ENCODE results near the gene TPH1. TPM values are rescaled to one million over a fixed set of nuclear protein-coding genes. Genes with fewer than 3 reads are reported as not detected.

TPH1 gene
- 0.22 and 0.42 TPM in 2 replicates for polyA plus RNA-seq (2014; cell fraction: cytosol; rRNA removed)
- 2.9 and 3.1 TPM in 2 replicates for polyA plus RNA-seq (2014; cell fraction: nucleus; rRNA removed)

DNA sequence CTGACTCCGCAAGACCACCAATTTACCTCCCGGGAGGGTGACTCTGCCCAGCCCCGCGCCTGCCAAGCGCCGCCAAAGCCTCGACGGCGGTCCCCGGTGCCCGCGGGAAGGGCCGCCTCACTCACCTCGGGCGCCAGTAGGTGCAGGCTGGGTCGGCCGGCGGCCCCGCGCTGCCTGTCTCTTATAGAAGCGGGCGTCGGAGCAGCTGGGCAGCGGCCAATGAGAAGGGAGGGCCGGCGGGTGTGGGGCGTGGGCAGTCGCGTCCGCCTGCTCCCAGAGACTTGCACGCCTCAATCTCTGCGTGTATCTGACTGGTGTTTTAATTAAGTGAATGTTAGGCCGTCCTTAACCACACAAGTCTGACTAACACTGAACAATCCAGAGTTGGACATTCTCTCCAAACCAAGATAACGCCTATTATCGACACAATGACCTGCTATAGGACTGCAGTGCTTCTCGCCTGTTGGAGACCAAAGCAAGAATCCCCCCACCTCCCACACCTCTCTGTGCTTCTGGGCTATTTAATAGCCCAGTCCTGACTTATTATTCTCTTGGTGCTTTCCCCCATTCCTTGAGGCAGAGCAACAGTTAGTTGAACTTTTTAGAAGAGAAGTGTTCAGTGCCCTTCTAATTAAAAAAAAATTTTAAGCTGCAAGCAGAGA lies at the start of gene TPH1:
TSS of gene TPH1 (minus strand) at position 154 of the 662 bp plus-strand sequence. CDS start 5,507 bp downstream, outside the sequence.
- DNase-seq (ENCODE audit: low spot score) = no peak

- no peak for DNase-seq (ENCODE audit: low spot score)
Observed at GRCh38 chr11:18093959-18094358, 47.9 kb upstream of the TPH1 start.

DNA sequence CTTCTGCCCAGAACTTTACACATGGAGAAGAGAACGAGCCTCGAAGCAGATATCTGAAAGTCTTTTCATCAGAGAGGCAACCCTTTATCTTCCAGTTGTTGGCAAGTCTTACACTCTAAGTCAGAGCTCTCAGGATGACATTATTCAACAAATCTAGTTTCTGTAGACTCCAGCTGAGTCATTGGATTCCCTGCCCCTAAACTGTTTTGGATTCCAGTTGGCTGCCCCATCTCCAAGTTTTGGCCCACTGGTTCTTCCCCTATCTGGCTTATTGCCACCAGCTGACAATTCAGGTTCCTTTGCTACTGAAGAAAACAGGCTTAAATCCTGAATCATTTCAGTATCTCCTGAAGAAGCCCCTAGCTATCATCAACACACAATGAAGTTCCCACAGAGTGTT lies 45.7 kb upstream of the TPH1 start:
- no peak for DNase-seq (ENCODE audit: low spot score)

DNA sequence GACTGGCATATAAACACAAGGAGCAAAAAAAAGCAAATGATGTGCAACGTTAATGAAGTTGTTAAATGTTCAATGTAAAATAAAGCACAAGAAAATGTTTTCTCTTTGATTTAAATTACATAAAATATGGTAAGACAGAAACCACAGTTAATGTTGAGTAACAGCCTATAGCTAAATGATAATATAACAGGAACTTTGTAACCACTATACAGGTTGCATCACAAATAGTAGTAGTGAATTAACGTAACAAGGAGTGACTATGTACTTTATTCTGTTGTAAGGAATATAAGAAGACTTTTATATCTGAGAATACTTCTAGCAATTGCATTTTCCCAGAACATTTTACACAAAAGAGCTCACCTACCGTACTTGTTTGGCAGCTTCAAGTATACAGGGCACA lies 42.9 kb upstream of the TPH1 start:
- no peak for DNase-seq (ENCODE audit: low spot score)

GRCh38 chr11:18088366-18088765 lies 42.3 kb upstream of the TPH1 start:
- DNase-seq (ENCODE audit: low spot score) = no peak

GRCh38 chr11:18081551-18081950 lies 35.5 kb upstream of the TPH1 start:
- no peak for DNase-seq (ENCODE audit: low spot score)

DNA sequence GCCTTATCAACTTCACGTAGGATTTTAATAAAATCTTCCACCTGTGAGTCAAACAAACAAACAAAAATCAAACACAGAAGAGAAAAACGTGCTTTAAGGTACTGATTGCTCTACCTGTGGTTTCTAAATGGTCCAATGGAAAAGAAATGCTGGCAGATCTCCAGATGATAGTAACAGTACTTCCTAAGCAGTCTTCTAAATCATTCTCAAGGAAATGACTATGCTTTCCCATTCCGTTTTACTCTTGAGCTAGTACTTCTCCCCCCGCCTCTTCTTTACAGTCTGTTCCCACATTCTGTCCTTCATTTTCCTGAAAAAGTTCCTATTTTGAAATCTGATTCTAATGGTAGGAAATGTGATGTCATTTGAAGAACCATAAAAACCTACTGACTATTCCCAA lies 34.4 kb upstream of the TPH1 start:
- no peak for DNase-seq (ENCODE audit: low spot score)

DNA sequence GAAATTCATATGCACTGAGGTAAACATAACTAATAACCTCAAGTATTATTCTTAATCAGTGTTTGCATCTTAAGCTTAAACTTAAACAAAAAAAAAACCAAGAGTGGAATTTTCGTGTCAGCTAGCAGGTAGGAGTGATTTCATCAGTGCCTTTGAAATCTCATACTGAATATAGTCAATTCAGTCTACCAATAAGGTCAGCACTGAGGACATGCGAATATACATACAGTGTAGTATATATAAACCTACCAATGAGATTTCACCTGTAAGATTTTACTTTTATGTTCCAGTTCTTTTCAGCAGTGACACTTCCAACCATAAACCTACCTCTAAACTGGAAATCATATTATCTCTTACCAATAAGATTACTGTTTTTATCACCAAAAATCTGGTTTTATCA lies 32.8 kb upstream of the TPH1 start:
- DNase-seq (ENCODE audit: low spot score) = no peak

GRCh38 chr11:18075444-18075843 lies 29.4 kb upstream of the TPH1 start:
- DNase-seq (ENCODE audit: low spot score) = no peak

GRCh38 chr11:18071098-18071705 lies 25.1 kb upstream of the TPH1 start:
- no peak for DNase-seq (ENCODE audit: low spot score)

- no peak for DNase-seq (ENCODE audit: low spot score)
Observed at GRCh38 chr11:18067372-18067771, 21.3 kb upstream of the TPH1 start.

DNA sequence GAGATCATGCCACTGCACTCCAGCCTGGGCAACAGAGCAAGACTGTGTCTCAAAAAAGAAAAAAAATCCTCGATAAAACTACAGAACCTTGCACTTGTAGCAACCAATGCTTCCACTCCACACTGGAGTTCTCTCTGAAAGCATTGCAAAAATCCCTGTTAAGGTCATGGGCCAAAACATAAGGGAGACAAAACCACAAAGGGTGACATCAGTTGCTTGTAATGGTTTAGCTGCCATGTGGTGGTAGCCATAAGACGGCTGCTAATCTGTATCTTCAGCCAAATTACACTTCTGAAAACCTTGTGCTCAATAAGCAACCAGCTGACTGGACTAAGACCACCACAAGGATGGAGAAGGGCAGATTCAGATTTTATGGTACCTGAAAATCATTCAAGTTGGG lies 20.6 kb upstream of the TPH1 start:
- no peak for DNase-seq (ENCODE audit: low spot score)

DNA sequence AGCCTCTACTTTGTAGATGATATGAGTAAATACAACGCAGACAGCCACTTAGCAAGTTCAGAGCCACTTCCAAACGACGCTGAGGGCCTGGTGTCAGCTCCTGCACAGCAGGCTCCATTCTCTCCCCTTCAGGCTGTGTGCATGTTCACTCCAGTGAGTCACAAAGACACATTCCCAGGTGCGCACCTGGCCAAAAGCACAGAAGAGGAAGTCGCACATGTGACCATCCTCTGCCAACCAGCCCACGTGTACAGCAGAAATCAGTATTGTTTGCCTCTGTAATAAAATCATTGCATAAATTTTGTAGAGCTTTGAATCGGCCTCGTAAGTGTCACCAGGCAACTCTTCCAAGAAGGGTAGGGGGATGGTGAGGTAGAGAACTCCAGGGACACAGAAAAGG lies 19.5 kb upstream of the TPH1 start:
- no peak for DNase-seq (ENCODE audit: low spot score)

DNA sequence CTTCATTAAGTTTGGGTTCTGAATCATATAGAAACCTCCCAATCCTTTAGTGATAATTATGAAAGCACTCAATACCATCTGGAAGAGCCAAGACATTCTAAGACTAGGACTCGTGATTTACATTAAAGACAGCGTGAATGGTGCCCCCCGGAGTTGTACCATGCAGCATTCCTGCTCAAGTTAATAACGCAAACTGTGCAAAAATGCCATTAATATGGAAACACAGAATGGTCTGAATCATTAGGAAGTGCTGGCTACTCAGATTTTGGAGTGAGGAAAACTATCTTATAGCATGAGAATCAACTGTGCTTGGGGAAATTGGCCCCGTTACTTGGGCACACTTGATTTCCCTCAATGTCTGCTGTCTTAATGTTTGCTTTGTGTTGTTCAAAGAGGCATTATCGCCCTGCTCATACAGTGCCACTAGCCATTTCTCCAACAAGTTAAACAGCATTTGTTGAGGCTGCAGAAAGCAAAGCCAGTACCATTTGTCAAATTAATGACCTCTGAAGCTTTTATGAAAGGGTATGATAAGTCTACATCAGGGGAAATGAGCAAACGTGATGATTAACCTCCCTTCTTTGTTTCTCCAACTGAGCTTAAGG lies 18.5 kb upstream of the TPH1 start:
- DNase-seq (ENCODE audit: low spot score) = no peak

GRCh38 chr11:18063862-18064434 lies 17.9 kb upstream of the TPH1 start:
- DNase-seq (ENCODE audit: low spot score) = peak; percentile 44

- DNase-seq (ENCODE audit: low spot score) = no peak
Observed at GRCh38 chr11:18063125-18063524, 17.1 kb upstream of the TPH1 start.

DNA sequence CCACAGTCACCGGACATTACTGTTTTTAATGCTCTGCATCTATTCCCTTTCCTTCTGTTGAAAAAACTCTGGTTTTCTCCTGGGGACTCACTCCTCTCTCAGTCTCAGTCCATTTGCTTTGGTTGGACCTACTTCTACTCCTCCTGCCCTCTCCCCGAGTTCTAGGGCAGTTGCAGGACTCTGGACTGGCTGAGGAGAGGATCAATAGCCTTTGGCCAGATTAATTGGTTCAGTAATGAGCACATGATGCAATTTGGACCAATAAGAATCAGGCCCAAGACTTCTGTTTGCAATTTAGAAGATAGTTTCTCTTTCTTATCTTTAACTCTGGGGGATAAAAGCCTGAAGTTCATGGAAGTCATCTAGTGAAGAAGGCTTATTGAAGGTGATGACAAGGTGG lies 15.3 kb upstream of the TPH1 start:
- DNase-seq (ENCODE audit: low spot score) = no peak

DNA sequence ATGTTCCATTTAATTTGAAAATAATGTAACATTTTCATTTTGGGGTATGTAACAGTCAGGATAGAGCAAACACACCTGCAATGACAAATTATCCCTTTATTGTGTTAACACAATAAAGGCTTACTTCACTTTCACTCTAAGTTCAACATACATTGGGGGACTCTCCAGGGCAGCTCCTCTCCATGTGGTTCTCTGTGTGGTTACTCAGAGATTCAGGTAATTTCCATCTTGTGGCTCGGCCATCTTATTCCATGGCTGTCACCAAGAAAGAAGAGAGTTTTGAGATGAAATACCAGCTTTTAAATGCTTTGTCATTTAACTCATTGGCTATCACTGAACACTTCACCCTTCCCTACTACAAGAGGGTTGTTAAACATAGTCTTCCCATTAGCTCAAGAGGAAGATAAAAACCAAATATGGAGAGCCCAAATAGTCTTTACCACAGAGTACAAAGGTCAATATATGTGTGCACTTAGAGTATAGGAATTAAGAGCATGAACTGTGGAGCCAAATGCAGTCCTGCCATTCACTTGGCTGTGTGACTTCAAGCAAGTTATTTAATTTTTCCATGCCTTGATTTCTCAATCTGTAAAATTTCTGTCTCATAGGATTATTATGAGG lies 10.6 kb upstream of the TPH1 start:
- no peak for DNase-seq (ENCODE audit: low spot score)

- DNase-seq (ENCODE audit: low spot score) = no peak
Observed at GRCh38 chr11:18054511-18055103, 8.5 kb upstream of the TPH1 start.

DNA sequence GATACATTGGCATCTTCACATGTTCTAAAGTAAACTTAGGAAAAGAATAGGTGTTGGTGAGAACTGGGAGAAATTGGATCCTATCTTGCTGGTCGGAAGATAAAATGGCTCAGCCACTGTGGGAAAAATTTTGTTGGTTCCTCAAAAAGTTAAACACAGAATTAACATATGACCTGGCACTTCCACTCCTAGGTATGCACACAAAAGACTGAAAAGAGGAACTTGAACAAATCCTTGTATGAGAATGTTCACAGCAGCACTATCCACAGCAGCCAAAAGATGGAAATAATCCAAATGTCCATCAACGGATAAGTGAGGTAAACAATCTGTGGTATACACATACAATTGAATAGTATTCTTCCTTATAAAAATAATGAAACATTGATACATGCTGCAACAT lies 4.8 kb upstream of the TPH1 start:
- no peak for DNase-seq (ENCODE audit: low spot score)

- no peak for DNase-seq (ENCODE audit: low spot score)
Observed at GRCh38 chr11:18036456-18036855, 9.6 kb downstream of the TPH1 start.

GRCh38 chr11:18027475-18027874 lies 18.6 kb downstream of the TPH1 start:
- no peak for DNase-seq (ENCODE audit: low spot score)
